Hepatic stellate cell (primary cell): Measurements from ENCODE around the gene LUZP1.

Experiments used
- DNase-seq: peaks from one replicate; pipeline ENCODE4 v3.0.0; 2011; ENCODE audit warnings: low spot score

Gene LUZP1

GRCh38 chr1:23084880-23085279 is 83.8 kb downstream of the LUZP1 start:
- no peak for DNase-seq

GRCh38 chr1:23083714-23084480 is 84.8 kb downstream of the LUZP1 start:
- no peak for DNase-seq

DNA sequence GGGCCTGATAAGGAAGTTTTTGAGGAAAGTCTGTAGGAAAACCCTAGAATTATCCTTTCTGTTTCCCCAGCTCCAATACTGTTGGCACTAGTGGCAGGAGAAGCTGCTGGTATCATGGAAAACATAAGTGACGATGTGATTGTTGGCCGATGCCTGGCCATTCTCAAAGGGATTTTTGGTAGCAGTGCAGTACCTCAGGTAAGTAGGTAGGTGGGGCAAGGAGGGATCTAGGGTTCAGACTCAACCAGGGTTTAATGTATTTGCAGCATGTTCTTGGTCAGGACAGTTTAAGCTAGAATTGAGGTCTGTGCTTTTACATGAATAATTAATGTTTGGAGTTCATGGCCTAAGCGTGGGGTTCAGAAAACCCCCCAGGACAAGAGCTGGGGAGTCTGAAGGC is 87.3 kb downstream of the LUZP1 start:
- DNase-seq, result no peak

DNA sequence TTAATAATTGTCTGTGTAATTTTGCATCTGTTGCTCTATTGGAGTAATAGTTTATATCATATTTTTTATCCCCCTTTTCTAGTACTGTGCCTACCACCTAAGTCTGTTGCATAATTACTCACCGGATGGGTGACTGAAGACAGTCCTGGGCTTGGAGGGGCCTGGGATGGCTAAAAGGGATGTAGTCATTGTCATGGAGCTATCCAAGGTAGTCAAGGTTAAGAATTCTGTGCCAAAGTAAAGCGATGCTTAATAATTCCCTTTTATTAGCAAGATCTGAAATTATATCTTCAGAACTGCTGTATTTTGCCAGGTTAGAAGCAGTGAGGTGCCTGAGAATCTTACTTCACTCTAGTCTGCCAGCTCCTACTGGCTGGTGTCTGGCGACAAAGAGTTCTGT is 87.8 kb downstream of the LUZP1 start:
- DNase-seq, result no peak

DNA sequence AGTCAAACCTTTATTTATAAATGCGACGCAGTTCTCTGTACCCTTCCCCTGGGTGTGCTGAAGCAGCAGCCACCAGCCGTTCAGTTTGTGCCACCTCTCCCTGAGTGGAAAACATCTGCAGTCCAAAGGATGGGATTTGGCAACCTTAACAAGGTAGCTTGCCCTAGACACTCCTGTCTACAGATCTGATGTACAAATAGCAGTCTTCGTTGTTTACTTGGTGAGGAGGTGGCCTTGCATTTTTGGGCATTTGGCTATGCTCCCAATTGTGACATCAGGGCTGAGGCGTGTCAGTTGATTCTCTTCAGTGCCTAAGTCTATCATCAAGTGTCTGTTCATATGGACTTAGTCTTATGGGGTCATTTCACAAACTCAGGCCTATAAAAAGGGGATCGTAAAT is 89.6 kb downstream of the LUZP1 start:
- DNase-seq, result no peak

DNA sequence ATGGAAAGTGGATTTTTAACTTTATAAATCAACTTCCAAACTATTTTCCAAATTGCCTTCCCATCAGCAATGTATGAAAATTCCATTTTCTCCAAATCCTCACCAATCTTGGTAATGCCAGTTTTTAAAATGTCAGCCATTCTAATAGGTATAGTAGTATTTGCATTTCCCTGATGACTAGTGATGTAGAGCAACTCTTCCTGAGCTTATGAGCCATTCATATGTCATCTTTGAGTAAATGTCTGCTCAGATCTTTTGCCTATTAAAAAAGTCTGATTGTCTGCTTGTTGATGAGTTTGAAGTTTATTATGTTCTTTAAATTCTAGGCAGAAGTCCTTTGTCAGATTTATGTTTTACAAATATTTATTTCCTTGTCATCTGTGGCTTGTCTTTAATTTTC is 94.6 kb downstream of the LUZP1 start:
- DNase-seq, result no peak

DNA sequence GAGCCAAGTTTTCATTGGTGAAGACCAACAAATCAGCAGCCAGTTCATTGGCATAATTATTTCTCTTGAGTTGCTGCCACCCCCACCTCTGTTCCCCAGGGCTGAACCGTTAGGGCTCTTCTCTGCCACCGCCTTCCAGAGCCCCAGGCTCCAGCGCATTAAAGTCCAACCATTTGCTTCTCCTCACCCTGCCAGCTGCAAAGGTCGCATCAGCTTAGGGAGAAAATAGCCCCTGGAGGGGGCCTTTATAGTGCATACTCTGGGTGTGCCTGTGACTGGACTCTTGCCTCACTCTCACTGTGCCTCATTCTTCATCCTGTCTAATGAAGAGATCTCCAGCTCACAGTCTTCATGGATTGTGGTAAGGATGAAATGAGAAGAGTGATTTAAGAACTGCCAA is 99.0 kb downstream of the LUZP1 start:
- DNase-seq, result no peak

- no peak for DNase-seq
These were observed 99.5 kb downstream of the LUZP1 start for GRCh38 chr1:23069149-23069548.

DNA sequence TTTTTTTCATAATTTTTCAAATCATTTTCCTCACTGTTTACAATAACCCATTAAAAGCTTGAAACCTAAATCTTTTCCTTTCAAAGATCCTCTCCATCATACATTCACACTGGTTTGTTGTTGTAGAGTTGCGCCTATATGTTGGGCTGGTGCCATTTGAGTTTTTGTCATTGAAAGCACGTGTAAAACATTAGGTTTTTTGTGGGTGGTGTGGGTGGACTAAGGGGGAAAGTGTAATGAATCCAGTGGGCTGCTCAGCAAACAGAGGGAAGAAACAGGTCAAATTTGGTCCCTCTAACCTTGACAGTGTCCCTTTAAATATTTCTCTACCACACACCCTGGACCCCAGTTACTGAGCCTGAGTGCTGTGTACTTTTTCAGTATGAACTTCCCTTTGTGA is 102.6 kb downstream of the LUZP1 start:
- no peak for DNase-seq

GRCh38 chr1:23065385-23065784 is 103.3 kb downstream of the LUZP1 start:
- DNase-seq, result no peak

DNA sequence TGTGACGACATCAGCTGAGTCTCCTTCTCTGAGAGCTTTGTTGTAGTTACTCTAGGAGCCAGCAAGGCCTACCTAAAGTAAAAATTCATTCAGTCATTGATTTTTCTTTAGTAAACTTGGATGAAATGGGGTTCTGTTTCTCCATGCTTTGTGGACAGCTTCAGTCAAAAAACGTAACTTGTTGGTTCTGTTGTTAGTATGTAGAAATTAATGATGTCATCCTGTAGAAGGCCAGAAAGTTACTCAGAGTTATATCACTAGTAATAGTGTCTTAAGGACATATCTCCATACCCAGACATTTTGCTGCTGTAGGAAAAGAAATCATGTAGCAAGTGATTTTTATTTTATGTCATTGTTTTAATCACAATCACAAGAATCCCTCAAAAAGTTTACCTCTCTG is 106.4 kb downstream of the LUZP1 start:
- no peak for DNase-seq

- DNase-seq, result no peak
These were observed 111.4 kb downstream of the LUZP1 start for GRCh38 chr1:23057301-23057700.

GRCh38 chr1:23051290-23051909 is 117.3 kb downstream of the LUZP1 start:
- DNase-seq, result no peak

GRCh38 chr1:23050201-23050600 is 118.5 kb downstream of the LUZP1 start:
- no peak for DNase-seq

- DNase-seq, result no peak
These were observed 124.6 kb downstream of the LUZP1 start for GRCh38 chr1:23044035-23044434.

DNA sequence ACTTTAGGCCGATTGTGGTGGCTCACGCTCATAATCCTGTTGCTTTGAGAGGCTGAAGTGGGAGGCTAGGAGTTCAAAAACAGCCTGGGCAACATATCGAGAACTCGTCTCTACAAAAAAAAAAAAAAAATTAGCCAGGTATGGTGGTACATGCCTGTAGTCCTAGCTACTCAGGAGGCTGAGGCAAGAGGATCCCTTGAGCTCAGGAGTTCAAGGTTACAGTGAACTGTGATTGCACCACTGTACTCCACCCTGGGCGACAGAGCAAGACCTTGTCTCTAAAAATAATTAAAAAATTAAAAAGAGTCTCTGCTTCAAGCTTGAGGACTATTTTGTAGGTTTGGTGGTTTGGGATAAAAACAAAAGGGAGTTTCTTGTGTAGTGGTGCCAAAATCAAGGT is 128.1 kb downstream of the LUZP1 start:
- DNase-seq, result no peak

- DNase-seq, result no peak
These were observed 129.3 kb downstream of the LUZP1 start for GRCh38 chr1:23039308-23039826.

- no peak for DNase-seq
These were observed 131.4 kb downstream of the LUZP1 start for GRCh38 chr1:23037081-23037740.

DNA sequence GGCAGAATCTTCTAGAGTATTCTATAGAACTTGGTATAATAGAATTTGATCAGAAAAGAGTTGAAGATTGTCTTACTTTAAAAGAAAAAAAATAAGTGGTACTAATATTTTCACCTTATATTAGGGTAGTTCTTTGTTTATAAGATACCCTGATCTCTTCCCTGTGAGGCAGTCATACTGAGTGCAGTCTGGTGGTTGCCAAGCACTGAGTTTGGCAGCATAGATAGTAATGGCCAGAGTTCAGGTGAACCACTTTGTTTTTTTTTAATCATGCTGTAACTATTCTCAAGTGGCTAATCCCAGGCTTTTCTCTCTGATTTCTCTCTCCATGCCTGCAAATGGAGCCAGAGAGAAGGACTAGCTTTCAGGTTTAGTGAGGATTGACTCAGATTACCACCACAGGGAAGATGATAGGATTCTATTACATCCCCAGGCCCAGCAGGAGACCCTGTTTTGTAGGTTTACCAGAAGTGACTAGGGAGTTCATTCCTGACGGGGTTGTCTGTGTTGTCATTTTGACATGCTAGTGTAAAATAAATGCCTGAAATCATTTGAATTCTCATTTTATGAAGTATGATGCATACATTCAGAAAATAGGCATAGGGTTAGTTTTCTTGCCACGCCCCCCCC is 132.7 kb downstream of the LUZP1 start:
- DNase-seq, result no peak
